ENCODE results near the gene GSE1.

- TF ChIP-seq CTCF (optimal IDR thresholded peaks at IDR 0.05 in 1 of 3, IDR thresholded peaks at IDR 0.05 in 1 of 3, conservative IDR thresholded peaks at IDR 0.05 in 1 of 3; ENCODE audit: extremely low read depth in 1 of 3, insufficient read depth in 2 of 3, low read length in 3 of 3), result no peak
- TF ChIP-seq EZH2 (IDR thresholded peaks at IDR 0.05; ENCODE audit: low read length), result no peak
Measured at GRCh38 chr16:85662482-85662812, 49.3 kb downstream of the GSE1 start.

Data from keratinocyte (primary cell).